DMS114 treated with DMSO at 0.1 percent for 48 hours (cell line): ENCODE measurements around the gene SAMD14.

Experiments
- DNase-seq: peaks from one replicate; lab custom pipeline; 2025; ENCODE audit not compliant: unreplicated experiment; lab: John Stamatoyannopoulos, UW

Gene SAMD14

GRCh38 chr17:50113624-50114320 lies 16.2 kb downstream of the SAMD14 start:
- no peak for DNase-seq

- no peak for DNase-seq
These were observed 17.3 kb downstream of the SAMD14 start for GRCh38 chr17:50112694-50113093.

GRCh38 chr17:50111673-50112655 lies 18.0 kb downstream of the SAMD14 start:
- no peak for DNase-seq

- DNase-seq: no peak
These were observed 19.2 kb downstream of the SAMD14 start for GRCh38 chr17:50110591-50111349.

DNA sequence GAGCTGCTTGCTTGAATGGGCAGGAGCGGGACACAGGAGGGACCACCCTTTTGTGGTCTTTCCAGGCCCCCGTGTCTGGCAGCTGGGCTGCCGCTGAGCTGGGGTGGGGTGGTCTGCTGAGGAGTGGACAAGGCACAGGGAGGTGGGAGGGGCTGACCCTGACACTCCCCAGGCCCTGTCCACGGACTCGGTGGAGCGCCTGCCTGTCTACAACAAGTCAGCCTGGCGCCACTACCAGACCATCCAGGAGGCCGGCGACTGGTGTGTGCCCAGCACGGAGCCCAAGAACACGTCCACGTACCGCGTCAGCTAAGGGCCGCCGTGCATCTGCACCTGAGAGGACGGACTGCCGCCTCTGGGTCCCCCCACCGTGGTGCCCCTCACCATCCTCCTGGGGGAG lies 20.2 kb downstream of the SAMD14 start:
- no peak for DNase-seq

DNA sequence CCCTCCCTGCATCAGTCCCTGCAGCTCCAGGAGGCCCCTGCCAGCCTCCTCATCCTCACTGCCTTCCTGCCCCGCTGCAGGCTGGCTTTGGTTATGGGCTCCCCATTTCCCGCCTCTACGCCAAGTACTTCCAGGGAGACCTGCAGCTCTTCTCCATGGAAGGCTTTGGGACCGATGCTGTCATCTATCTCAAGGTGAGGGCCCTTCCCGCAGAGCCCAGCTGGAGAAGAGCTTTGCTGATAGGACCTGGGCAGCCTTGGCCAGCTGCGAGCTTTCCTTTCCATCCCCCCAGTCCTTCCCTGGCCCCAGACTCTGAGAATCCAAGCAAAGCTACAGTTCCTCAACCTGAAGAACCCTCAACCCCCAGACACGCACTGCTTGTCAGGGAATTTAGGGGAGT lies 20.8 kb downstream of the SAMD14 start:
- no peak for DNase-seq

DNA sequence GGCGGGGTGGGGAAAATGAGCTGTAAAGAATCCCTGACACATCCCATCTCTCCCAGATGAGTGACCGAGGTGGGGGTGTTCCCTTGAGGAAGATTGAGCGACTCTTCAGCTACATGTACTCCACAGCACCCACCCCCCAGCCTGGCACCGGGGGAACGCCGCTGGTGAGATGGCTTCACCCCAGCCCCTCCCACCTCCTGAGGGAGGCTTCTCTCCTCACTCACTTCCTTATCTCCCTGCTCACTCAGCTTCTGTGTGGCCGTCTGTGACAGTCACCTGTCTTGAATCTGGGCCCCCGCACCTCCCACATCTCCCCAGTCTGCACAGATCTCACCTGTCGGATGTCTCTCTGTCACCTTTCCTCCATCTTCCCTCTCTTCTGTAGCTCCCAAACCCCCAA lies 21.4 kb downstream of the SAMD14 start:
- no peak for DNase-seq

GRCh38 chr17:50107790-50108414 lies 22.1 kb downstream of the SAMD14 start:
- DNase-seq: no peak

- DNase-seq: no peak
These were observed 23.4 kb downstream of the SAMD14 start for GRCh38 chr17:50106393-50107131.

- no peak for DNase-seq
These were observed 24.1 kb downstream of the SAMD14 start for GRCh38 chr17:50105811-50106210.

GRCh38 chr17:50103941-50104340 lies 26.0 kb downstream of the SAMD14 start:
- no peak for DNase-seq

GRCh38 chr17:50103252-50103651 lies 26.7 kb downstream of the SAMD14 start:
- DNase-seq: no peak

DNA sequence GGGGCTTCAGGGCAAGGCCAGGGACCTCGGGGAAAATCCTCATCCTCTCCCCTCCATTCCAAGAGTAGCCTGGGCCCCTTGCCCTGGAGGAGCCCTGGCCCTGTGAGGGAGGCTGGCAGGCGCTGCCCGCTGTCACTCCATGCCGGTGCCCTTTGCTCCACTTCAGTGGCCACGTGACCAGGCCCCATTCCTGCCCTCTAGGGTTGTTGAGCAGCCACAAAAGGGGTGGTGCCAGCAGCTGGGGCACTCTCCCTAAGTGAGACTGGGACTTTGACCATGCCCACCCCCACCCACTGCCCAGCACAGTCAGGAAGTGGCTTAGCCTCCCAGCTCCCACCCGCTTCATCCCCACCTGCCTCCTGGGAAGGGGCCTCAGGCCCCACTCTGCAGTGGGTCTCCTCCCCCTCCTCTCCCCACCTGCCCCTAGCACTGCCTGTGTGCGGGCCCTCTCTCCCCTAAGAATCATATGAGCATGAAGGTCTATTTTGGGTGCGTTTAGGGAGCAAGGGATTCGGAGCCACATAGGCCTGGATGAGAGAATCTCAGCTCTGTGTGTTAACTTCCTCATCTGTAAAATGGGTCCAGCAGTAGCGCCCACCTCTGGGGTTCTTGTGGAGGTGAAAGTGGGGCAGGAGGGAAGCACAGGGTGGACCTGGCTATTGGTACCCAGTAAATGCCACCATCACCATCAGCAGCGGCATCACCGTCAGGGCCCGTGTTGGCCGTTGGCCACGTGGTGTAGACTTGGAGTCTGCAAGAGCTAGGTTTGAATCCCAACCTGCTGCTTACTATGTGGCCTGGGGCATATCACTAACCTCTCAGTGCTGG lies 27.6 kb downstream of the SAMD14 start:
- no peak for DNase-seq

GRCh38 chr17:50101346-50102163 lies 28.4 kb downstream of the SAMD14 start:
- no peak for DNase-seq

DNA sequence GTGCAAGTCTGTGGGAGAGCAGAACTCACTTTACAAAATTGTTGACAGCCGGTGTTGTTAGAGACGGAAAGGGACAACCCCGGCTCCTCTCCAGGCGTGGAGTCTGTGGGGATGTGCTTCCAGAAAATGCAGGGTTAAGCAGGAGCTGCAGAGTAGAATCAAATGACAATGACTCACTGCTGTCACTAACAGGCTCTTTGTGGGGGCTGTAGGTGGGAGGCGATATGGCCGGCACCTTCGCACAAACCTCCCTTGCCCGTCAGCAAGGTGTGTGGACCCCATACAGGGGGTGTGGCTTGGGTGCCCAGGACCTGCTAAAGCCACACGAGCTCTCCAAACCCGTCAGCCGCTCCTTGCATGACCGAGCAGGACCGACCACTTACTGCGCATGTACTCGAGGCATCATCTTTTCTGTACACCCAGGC lies 29.0 kb downstream of the SAMD14 start:
- DNase-seq: no peak

DNA sequence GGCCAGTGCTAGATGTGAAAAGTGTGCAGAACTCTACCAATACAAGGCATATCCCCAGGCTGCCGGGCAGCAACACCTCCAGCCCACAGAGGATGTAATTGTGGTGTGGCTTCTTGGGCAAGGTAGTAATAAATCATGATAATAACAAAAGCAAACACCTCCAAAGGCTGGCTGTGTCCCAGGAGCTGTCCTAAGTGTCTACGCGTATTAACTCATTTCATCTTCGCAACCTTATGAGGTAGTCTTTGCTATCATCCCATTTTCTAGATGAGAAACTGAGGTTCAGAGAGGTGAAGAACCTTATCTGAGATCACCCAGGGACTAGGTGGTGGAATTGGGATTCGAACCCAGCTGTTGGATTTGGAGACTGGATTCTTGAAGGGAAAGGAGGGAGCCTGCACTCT lies 29.5 kb downstream of the SAMD14 start:
- DNase-seq: no peak

DNA sequence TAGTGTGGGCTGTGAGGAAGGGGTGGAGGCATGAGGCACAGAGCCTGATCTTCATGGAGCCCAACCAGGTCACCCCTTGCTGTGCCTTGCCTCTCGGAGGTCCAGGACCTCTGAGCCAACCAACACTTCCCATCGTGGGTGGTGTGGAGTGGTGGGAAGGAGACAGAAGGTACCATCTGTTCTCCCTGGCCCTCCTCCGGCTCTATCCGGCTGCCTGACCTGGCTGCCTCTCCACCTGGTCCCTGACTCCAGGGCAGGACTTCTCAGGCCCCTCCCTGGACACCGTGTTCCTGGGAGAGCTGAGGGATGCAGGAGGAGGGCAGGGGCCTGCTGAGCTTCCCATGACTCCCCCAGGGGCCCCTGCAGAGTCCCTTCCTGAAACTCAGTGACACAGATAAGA lies 31.0 kb downstream of the SAMD14 start:
- no peak for DNase-seq

- no peak for DNase-seq
These were observed 31.4 kb downstream of the SAMD14 start for GRCh38 chr17:50098583-50098982.

GRCh38 chr17:50097926-50098325 lies 32.0 kb downstream of the SAMD14 start:
- DNase-seq: no peak
